Stimulated activated CD8-positive, alpha-beta memory T cell treated with anti-CD3 and anti-CD28 coated beads, Interleukin-15, amount 100 ng/mL, for 4 hours (primary cell): Measurements from ENCODE around the gene RARS2.
A peak's percentile ranks its signal among the peaks of the same experiment; 100 is the strongest.
"Not testable (repeated sequence)": the region's sequence is repeated elsewhere in the genome, so short reads cannot be mapped to it uniquely, and the experiment has no call there.

Experiments
- DNase-seq, 2 donors: peaks; one replicate each; pipeline ENCODE4 v3.0.0-alpha.2; 2020; ENCODE audit warnings: low read depth in 2 of 2

Gene RARS2

GRCh38 chr6:87589693-87590416 is at the start of gene RARS2, which contains the start of gene ORC3:
TSS of gene RARS2 (minus strand) at chr6:87589987. CDS start at chr6:87589957, 30 bp downstream.
TSS of gene ORC3 (plus strand) at chr6:87590135. CDS start at chr6:87590169, 34 bp downstream.
- DNase-seq: peak; percentile 81 to 86

GRCh38 chr6:87639373-87639772 is 49.6 kb upstream of the RARS2 start:
- no peak for DNase-seq

GRCh38 chr6:87637106-87637505 is 47.3 kb upstream of the RARS2 start:
- DNase-seq: no peak

GRCh38 chr6:87636315-87636714 is 46.5 kb upstream of the RARS2 start:
- DNase-seq: no peak

GRCh38 chr6:87633851-87634250 is 44.1 kb upstream of the RARS2 start:
- no peak for DNase-seq

- no peak for DNase-seq
Observed at GRCh38 chr6:87630746-87631145, 41.0 kb upstream of the RARS2 start.

GRCh38 chr6:87628881-87629280 is 39.1 kb upstream of the RARS2 start:
- no peak for DNase-seq

GRCh38 chr6:87628424-87628823 is 38.6 kb upstream of the RARS2 start:
- no peak for DNase-seq

GRCh38 chr6:87623248-87623647 is 33.5 kb upstream of the RARS2 start:
- DNase-seq: no peak

GRCh38 chr6:87618531-87618930 is 28.7 kb upstream of the RARS2 start:
- no peak for DNase-seq

- no peak for DNase-seq
Observed at GRCh38 chr6:87617405-87617804, 27.6 kb upstream of the RARS2 start.

- DNase-seq: not testable (repeated sequence)
Observed at GRCh38 chr6:87613018-87613417, 23.2 kb upstream of the RARS2 start.

- DNase-seq: no peak
Observed at GRCh38 chr6:87608802-87609201, 19.0 kb upstream of the RARS2 start.

- no peak for DNase-seq
Observed at GRCh38 chr6:87606199-87606598, 16.4 kb upstream of the RARS2 start.

GRCh38 chr6:87600576-87600975 is 10.8 kb upstream of the RARS2 start:
- DNase-seq: no peak

- DNase-seq: no peak
Observed at GRCh38 chr6:87590990-87591389, 1.2 kb upstream of the RARS2 start.

GRCh38 chr6:87590417-87590880 is 662 bp upstream of the RARS2 start:
- DNase-seq: no peak

- DNase-seq: no peak
Observed at GRCh38 chr6:87588756-87589407, 905 bp downstream of the RARS2 start.

GRCh38 chr6:87586371-87587077 is 3.3 kb downstream of the RARS2 start:
- DNase-seq: no peak

GRCh38 chr6:87583822-87584221 is 6.0 kb downstream of the RARS2 start:
- no peak for DNase-seq

- DNase-seq: no peak
Observed at GRCh38 chr6:87575423-87575822, 14.4 kb downstream of the RARS2 start.

GRCh38 chr6:87574237-87574804 is 15.5 kb downstream of the RARS2 start:
- no peak for DNase-seq
